KG1 (cell line): ENCODE measurements around the gene PLEKHG4B.

ENCODE experiments used
- DNase-seq: peaks from one replicate; lab custom pipeline; 2025; lab: John Stamatoyannopoulos, UW

The PLEKHG4B gene

DNA sequence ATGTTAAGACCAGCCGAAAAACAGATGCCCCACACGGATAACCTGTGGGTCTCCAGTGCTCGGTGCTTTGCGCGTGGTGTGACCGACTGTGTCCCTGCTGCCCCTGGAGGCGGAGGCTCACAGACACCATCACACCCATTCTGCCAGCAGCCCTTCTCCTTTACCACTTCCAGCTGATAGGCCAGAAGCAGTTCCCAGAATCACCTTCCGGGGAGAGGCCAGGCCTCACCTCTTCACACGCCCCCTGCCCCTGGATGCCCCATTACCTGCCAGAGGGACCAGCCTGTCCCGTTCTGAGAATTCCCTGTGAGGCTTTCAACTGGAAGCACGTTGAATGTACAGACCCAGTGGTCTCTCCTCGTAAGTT is 77.7 kb downstream of the PLEKHG4B start:
- no peak for DNase-seq

DNA sequence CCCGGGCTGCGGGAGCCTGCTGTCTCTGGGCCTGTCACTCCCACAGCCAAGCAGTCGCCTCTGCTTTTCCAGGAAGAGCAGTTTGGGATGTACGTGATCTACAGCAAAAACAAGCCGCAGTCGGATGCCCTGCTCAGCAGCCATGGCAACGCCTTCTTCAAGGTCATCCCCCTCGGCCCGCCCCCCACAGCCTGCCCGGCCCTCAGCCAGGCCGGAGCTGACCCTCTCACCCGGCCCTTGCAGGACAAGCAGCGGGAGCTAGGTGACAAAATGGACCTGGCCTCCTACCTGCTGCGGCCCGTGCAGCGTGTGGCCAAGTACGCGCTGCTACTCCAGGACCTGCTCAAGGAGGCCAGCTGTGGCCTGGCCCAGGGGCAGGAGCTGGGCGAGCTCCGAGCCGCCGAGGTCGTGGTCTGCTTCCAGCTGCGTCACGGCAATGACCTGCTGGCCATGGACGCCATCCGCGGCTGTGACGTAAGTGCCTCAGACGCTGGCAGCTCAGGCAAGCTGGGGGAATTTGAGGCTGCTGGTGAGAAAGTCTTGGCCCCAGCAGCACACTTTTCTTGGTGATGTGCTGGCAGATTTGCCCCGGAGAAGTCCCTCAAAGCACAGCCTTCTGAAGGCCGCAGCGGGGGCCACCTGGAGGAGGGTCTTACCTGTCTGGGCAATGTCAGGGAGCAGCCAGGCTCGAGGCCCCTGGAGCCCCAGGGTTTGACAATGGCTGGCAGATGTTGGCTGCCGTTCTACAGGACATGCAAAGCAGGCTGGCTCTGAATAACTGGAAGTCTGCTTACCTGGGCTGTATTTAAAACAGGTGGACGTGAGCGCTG is 79.2 kb downstream of the PLEKHG4B start:
- DNase-seq = no peak

DNA sequence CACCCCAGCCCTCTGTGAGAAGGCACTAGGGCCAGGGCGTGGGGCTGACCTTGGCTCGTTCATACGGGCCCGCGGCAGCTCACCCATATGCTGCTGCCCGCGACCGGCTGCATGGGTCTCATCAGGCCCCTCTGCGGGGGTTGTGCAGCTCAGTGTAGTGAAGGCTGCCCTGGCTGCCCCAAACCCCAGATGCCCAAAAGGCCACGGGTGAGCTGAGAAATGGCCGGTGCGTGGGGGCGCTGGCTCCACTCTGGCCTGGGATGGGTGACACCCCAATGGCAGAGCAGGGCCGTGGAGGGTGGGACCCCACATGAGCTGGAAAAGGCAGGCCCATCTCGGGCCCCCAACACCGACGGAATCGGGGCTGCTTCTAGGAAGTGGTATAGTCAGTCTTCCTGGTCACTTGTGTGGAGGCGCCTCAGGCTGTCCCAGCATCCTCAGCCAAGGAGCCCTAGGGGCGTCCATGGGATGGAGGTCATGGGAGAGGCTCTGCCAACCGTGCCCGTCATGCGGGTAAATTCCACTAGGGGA is 79.9 kb downstream of the PLEKHG4B start:
- no peak for DNase-seq

DNA sequence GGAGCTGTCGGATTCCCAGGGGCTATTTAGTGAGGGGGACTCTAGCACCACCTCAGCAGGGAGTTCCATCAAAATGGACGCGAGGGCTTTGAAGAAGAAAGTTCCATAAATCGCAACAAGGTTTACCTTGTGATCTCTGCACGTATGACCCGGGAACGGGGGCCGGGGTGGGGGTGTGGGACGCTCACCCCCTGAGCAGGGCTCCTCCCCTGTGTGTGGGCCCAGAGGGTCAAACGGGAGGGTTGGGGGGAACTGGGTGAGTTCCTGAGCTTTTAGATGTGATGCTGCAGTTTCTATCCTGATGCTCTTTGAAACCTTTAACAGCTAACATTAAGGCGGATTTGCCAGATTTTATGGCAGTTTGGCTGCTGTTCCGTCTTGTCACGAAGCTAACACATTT is 80.5 kb downstream of the PLEKHG4B start:
- no peak for DNase-seq

DNA sequence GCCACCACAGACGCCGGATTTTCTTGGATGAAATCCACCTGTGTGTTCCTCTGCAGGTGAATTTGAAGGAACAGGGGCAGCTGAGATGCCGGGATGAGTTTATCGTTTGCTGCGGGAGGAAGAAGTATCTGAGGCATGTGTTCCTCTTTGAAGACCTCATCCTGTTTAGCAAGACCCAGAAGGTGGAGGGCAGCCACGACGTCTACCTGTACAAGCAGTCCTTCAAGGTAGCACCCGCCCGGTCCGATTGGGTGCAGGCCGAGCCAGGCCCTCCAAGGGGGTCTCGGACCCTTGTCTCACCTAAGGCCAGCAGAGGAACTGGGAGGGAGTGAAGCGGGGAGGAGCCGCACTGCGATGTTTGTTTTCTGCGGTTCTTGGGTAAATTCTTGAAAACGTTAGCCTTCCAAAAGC is 80.9 kb downstream of the PLEKHG4B start:
- no peak for DNase-seq

DNA sequence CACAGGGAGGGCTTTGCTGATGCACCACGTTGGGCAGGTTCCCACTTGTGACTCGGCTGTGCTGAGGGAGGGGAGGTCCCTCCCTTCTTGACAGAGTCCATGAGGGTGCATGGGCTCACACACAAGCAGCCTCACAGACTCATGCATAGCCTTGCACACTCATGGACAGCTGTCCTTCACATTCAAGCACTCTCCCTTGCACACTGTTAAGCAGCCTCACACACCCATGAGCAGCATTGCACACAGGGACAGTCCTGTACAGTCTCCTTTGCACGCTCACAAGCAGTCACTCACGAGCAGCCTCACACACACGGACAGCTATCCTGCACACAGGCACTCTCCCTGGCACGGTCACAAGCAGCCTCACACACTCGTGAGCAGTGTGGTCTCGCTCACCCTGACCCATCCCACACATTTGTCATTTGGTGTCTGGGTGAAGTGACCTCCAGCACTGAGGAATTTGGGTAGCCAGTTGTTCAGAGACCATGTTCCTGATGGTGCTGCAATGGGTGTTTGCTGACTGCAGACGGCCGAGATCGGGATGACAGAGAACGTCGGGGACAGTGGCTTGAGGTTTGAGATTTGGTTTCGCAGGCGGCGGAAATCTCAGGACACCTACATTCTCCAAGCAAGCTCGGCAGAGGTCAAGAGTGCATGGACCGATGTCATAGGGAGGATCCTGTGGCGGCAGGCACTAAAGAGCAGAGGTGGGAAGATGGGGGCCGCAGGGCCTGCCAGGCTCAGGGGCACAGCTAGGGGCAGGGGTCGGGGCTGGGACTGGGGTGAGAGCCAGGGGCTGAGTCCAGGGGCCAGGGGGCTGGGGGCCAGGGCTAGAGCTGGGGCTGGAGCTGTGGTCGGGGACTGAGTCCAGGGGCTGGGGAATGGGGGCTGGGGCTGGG is 81.7 kb downstream of the PLEKHG4B start:
- no peak for DNase-seq

DNA sequence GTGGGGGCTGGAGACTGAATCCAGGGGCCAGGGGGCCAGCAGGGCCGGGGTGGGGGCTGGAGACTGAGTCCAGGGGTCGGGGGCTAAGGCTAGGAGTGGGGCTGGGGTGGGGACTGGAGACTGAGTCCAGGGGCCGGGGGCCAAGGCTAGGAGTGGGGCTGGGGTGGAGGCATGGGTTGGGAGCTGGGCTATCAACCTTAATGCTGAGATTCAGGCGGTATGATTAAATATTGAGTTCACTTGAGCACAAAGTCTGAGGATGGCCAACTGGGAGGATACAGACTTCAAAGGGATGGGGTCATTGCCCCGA is 82.3 kb downstream of the PLEKHG4B start:
- no peak for DNase-seq

DNA sequence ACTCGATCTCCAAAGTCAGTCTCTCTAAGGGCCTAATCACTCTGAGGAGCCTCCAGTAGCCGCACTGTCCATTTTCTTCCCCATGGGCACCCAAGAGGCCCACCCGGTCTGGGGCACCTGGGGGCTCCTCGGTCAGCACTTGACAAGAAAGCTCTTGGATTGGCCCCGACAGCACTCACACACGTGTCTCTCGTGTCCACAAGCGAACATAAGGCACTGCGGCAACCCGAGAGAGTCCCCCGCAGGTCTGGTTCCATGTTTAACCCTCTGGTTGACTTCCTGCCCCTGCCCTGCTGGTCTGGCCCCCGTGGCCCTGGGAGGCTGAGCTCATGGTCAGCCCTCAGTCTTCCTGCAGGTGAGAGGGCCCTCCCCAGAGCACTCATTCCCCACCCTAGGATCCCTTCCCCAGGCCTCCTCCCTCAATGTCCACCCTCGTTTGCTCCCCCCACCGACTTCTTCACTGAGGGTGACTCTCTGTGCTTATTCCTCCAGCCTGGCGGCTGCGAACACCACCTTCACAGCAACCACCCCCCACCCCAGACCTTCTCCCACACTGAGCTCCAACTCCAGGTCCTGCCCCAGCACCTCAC is 83.0 kb downstream of the PLEKHG4B start:
- DNase-seq = no peak

DNA sequence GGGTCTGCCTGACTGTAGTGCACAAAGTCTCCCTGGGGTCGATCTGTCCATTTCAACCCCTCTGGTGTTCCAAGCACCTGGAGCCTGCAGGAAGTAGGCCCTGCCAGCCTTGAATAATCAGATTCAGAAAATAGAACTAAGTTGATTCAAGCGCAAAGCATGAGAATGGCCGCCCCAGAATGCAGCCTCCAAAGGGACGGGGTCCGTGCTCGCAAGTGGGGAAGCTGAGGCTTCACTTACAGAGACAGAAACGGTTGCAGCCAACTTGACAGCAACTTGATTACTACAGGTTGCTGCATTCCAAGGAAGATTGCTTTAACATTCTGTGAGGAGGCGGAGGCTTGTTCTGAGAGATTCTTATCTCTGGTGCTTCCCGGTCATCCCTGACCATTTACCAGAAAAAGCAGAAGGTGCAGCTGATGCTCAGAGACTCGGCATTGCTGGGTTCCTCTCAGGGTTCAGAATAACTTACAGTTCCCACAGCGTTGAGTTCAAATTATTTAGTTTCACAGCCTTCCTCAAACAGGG is 84.4 kb downstream of the PLEKHG4B start:
- DNase-seq = no peak

DNA sequence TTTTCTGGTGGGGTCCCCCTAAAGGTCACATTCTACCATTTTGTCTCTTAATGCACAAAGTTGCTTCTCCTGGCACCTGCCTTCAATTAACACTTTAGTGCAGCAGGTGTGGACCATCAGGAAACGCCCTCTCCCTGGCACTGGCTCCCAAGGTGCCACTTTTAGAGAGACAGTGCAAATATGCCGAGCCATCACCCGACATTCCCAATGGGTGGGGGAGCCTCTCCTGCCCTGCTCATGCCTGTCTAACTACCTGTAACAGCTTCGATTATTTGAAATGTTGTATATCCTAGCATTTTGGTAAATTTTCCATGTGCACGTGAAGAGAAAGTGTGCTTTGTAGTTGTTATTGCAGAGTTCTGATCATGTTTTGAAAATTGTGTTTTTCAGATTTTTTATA is 86.1 kb downstream of the PLEKHG4B start:
- no peak for DNase-seq

DNA sequence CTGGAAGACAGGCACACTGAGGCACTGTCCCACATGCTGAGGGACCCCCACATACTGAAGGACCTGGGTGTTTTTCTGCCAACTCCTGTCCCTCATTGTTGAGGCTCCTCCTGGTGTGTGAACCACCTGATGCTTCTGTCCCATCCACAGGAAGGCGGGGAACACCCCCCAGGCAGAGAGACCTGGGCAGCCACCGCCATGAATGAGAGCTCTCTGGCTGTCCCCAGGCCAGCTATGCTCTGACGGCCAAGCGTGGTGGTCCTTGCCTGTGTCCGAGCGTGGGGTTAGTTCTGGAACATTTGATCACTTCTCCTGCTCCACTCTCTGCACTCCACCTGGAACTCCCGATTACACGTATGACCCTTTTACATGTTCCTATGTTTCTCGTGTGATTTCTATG is 87.4 kb downstream of the PLEKHG4B start:
- DNase-seq = no peak

DNA sequence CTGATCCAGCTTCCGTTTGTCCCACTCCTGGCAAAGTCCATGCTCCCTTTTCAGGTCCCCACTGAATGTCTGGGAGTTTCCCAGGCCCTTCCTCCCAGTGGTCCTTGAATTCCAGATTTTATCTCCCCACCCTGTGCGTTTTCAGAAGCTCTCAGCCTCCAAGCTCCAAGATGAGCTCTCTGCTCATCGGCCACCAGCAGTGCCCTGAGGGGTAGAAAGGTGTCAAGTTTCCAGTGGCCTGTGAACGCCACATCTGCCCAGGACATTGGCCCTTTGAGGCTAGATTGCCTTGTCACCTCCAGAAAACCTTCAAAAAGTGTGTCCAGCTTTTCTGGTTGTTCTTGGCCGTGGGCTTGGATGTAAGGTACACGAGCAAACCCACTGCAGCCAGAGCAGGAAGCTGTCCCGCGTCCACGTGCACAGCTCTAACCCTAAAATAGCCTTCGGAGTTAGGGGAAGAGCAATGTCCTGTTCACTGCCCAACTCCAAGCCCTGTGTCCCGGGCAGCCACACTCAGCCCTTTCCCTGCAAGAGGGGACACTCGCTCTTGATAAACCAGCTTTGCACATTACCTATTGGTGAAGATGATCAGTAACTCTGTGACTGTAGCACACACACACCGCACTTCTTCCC is 88.4 kb downstream of the PLEKHG4B start:
- DNase-seq = no peak

DNA sequence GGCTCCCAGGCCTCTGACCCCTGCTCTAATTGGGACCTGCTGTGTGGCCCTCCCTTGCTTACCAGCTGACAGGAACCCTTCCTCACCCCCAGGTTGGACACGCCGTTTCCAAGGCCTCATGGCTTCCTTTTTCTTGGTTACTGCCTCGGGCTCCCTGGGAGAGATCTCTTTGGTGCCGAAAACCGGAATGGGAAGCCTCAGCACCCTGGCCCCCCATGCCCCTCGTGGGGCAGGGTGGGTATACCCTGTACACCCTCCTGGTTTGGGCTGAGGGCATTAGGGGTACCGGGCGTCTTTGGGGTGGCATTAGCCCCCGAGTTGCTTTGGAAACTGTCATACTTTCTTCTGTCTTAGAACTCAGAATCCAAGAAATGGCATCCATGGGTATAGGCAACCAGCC is 89.2 kb downstream of the PLEKHG4B start:
- DNase-seq = no peak

DNA sequence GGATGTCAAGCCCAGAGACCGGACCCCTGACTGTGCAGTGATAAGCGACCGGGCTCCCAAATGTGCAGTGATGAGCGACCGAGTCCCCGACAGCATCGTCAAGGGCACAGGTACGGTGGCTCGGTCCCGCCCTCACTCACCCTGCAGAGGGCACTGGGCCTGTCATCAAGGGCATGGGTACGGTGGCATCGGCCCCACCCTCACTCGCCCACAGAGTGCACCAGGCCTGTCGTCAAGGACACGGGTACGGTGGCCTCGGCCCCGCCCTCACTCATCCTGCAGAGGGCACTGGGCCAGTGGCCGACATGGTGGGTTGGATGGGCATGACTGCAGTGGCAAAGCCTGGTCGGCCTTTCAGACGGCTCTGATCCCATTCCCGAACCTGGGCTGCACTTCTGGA is 89.6 kb downstream of the PLEKHG4B start:
- DNase-seq = no peak

DNA sequence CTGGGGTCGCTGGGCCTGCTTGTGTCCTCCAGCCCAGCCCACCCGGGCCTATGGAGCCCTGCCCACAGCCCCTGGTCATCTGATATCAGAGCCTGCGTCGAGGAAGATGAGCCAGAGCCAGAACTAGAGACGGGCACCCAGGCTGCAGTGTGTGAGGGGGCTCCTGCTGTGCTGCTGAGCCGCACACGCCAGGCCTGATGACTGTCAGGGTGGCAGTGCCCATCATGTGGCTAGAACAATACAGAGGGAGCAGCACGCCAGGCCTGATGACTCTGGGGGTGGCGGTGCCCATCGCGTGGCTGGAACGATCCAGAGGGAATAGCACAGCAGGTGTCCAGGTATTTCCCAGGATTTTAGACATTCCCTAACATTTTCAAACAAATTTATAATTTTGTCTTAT is 90.2 kb downstream of the PLEKHG4B start:
- DNase-seq = no peak

DNA sequence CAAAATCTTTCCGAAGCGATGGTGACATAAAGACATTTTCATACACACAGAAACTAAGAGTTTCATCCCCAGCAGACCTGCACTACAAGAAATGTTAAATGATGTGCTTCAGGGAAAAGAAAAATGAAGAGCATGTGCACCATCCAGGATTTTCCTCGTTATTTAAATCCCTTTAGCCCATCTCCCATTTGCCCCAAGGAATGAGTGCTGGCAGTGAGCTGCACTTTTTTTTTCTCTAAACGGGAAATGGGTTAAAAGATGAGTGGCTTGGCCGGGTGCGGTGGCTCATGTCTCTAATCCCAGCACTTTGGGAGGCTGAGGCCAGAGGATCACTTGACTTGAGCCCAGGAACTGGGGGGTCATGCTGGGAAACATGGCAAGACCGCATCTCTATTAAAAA is 92.5 kb downstream of the PLEKHG4B start:
- DNase-seq = no peak

DNA sequence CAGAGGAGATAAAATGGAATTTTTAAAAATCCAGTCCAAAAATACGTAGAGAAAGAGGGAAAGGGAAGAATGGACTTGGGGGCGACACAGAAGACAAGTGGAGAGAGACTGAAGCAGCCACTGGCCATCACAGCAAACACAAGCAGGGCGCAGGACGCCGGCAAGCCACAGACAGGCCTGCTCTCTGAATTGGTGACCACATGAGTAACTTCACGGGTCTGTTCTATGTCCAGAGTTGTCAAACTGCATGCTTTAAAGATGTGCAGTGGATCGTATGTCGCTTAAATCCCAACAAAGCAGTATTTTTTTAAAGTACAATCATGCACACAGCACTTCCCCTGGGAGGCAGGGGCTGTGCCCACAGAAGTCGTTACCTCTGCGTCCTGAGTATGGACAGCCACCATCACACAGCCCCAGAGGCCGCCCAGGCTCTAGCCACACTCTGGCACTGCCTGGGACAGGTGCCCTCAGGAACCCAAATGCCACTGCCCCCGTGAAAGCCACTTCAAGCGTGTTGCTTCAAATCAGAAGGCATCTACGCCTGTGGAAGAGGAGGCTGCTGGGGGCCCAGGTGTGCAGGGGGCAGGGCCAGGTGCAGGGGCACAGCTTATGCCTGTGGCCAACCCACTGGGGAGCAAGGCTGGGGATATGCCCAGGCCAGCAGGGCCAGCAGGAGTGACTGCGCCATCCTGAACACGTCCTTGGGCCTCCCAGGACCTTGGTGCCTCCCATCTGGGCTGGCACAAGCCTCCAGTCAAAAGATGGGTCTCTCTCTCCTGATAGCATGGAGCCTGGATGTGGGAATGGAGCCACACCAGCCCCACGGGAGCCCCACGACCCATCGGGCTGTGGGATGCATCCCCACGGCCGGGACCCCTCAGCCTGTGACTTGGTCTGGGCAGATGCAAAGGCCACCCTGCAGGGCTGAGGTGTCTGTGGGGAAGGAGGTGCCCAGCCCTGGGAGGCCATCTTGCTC is 93.4 kb downstream of the PLEKHG4B start:
- DNase-seq = no peak

DNA sequence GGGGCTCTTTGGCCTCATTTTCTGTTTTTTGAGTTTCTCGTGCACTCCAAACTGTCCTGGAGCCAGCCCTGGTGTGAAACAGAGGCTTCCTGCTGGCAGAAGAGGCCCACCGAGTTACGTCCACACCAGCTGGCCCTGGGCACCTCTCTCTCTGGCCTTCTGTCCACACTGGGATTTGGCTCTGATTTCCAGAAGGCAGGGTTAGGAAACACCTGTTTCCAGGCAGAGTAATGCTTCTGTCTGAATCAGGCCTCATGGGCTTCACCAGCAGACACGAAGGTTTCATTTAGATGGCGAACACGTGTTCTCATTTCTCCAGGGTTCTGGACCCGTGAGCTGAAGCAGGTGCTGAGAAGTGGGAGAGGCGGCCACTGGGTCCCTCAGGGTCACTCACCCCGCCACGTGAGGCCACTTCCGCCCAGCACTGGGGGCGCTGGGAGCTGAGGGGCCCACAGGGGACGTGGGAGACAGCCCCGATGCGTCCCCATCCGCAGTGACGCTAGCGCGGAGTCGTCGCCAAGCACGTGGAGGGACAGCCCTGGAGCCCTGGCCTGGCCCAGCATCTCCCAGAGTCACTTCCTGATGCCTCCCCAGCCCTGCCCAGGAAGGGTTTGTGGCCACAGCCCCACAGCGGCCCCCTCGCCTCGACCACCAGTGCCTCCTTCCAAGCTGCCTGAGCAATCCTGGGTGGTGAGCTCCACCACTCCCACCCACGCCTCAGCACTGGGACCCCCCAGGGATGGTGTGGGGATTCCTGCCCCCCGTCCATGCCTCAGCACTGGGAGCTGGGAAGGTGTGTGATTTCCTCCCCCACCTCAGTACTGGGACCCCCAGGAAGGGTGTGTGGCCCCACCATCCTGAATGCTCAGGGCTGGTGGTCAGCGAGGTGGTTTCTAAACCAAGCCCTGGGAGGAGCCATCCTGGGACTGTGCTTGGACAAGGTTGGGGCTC is 94.4 kb downstream of the PLEKHG4B start:
- DNase-seq = no peak

DNA sequence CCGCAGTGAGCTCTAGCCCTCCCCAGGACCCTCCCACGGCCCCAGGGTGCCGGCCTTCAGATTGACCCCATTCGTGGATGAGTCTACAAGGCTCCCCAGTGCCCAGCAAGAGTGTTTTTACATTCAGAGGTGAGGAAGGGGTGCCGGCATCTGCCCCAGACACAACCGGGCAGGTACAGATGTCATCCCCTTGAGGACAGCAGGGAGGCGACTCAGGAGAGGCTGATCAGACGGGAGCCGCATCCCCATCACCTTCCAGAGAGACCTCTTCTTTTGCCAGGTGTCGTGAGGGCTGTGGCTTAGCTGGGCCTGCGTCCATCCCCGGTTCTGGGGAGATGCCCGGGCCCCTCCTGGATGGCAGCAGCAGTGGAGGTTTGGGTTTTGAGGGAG is 95.1 kb downstream of the PLEKHG4B start:
- DNase-seq = no peak
